ENCODE results near the gene MAPK12. TPM values are rescaled to one million over a fixed set of nuclear protein-coding genes. Genes with fewer than 3 reads are reported as not detected.

The MAPK12 gene
- total and polyA plus RNA-seq, 10 of the 15 experiments (the other 5 are each of a cell fraction or from before 2014, with no cell fraction given), result 1.1 to 38.9 (median 16.3) TPM

DNA sequence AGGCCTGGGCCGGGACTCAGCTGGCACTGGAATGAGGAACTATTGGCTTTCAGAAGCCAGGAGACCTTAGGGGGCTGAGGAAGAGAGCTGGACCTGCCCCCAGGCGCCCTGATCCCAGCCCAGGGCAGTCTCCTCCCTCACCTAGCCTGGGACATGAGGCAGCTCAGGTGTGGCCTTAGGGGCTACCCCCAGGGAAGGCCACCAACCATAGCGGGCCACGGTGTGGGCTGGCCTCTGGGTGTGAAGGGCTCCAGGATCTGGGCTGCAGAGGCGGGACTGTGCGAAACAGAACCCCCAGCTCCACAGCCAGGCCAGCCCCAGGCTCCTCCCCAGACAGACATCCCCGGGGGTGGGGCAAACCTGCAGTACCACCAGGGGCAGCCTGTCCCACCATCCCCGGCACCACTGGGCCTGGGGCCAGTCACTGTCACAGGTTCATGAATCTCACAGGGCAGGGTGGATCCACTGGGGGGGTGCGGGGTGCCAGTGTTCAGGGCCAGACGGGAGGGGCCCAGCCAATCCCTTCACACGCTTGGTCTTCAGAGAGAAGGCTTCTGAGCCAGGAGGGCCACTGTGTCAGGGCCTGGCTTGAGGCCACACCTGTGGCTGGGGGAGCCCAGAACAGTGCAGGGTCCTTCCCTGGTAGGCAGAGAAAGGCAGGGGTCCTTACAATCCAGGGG, 42.5 kb upstream of the MAPK12 start:
- H3K4me1 ChIP-seq (ENCODE audit: control insufficient read depth, insufficient read depth, low read length), result peaks cover 59% of the 10 kb centered on the region
- peak overlapping the region; percentile 60; the same call in 1 of the 2 replicates for H3K9ac ChIP-seq (ENCODE audit: control insufficient read depth, insufficient read depth, low read length)
- ATAC-seq (peak; percentile 43), FAIRE-seq (peak; percentile 54), DNase-seq (ENCODE audit: low read depth, low spot score) (no peak)
- peaks cover 2 to 3% of the 10 kb centered on the region in 2 experiments; a peak in 2 of 4 replicates for H3K36me3 ChIP-seq (ENCODE audit: control insufficient read depth in 2 of 2, insufficient read depth in 2 of 2, low read length in 1 of 2)
- peaks cover 78% of the 10 kb centered on the region for H3K79me2 ChIP-seq (ENCODE audit: control insufficient read depth, insufficient read depth, low read length)
- H4K20me1 ChIP-seq (ENCODE audit: control insufficient read depth, insufficient read depth), result peaks cover 4% of the 10 kb centered on the region; the same call in 1 of the 2 replicates
- no peak overlapping the region for H2AFZ ChIP-seq (ENCODE audit: control insufficient read depth, low read depth, low read length)
- intact Hi-C loops (cut with micrococcal nuclease; ENCODE audit: unreplicated experiment) (no loop called here), in situ Hi-C loops (cut with MboI) (no loop called here)
- SMC1A ChIA-PET (ENCODE audit: uncharacterized antibody, unreplicated experiment), result interaction anchor here (1.5 to 4.2 kb wide), 2 partner anchors 10 to 11 kb away, joined by 5 to 21 read pairs; no protein-coding TSS in a partner anchor
- BruUV-seq (replicated peaks), result no TSS peak
- H3K4me2 ChIP-seq (ENCODE audit: control insufficient read depth, insufficient read depth), result peak overlapping the region; percentile 94
- RAD21 ChIA-PET (ENCODE audit: unreplicated experiment), result interaction anchor here (1.5 to 3.8 kb wide), 4 partner anchors 8 to 38 kb away, joined by 3 to 13 read pairs (median 8); no protein-coding TSS in a partner anchor
- H3K27me3 ChIP-seq (replicated peaks in 1 of 2; ENCODE audit: control insufficient read depth in 2 of 2, insufficient read depth in 2 of 2, low read length in 1 of 2), result no peaks in the 10 kb centered on the region
- H3K9me3 ChIP-seq (replicated peaks; ENCODE audit: control insufficient read depth, insufficient read depth, low read length), result no peaks in the 10 kb centered on the region
- WGBS (ENCODE audit: insufficient coverage, insufficient replicate concordance, low lambda C conversion rate, missing lambda C conversion rate), result 59% methylated on average over 11 of the region's 11 CpGs
- H3K27ac ChIP-seq (ENCODE audit: control insufficient read depth, insufficient read depth), result peak overlapping the region; percentile 78
- POLR2A ChIA-PET, result interaction anchor here (0.8 to 3.8 kb wide), 6 partner anchors 10 to 60 kb away, joined by 3 to 22 read pairs (median 6); no protein-coding TSS in a partner anchor
- CTCF ChIA-PET, result interaction anchor here (0.7 to 4.0 kb wide), 9 partner anchors 9 to 317 kb away, joined by 3 to 19 read pairs (median 10); partner anchors contain the start of gene DENND6B
- peak overlapping the region; percentile 91; the same call in 1 of the 2 replicates for H3K4me3 ChIP-seq
- TF ChIP-seq, protein P1, sequence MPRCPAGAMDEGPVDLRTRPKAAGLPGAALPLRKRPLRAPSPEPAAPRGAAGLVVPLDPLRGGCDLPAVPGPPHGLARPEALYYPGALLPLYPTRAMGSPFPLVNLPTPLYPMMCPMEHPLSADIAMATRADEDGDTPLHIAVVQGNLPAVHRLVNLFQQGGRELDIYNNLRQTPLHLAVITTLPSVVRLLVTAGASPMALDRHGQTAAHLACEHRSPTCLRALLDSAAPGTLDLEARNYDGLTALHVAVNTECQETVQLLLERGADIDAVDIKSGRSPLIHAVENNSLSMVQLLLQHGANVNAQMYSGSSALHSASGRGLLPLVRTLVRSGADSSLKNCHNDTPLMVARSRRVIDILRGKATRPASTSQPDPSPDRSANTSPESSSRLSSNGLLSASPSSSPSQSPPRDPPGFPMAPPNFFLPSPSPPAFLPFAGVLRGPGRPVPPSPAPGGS (IDR thresholded peaks at IDR 0.05; ENCODE audit: borderline replicate concordance, insufficient read depth, low read depth, low read length, poor library complexity, severe bottlenecking), result no peak
- no peak for TF ChIP-seq EGR1 (IDR thresholded peaks at IDR 0.05; ENCODE audit: borderline replicate concordance in 1 of 2, low read depth in 2 of 2, low read length in 2 of 2)
- no peak for TF ChIP-seq SP1 (IDR thresholded peaks at IDR 0.05; ENCODE audit: low read depth, low read length)
- TF ChIP-seq, protein P2, sequence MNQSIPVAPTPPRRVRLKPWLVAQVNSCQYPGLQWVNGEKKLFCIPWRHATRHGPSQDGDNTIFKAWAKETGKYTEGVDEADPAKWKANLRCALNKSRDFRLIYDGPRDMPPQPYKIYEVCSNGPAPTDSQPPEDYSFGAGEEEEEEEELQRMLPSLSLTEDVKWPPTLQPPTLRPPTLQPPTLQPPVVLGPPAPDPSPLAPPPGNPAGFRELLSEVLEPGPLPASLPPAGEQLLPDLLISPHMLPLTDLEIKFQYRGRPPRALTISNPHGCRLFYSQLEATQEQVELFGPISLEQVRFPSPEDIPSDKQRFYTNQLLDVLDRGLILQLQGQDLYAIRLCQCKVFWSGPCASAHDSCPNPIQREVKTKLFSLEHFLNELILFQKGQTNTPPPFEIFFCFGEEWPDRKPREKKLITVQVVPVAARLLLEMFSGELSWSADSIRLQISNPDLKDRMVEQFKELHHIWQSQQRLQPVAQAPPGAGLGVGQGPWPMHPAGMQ (IDR thresholded peaks at IDR 0.05; ENCODE audit: borderline replicate concordance), result no peak
- TF ChIP-seq HDGF (IDR thresholded peaks at IDR 0.05), result peak; percentile 38; the same call in 1 of the 2 replicates
- no peak for TF ChIP-seq ESRRA (IDR thresholded peaks at IDR 0.05; ENCODE audit: low read length)
- no peak for TF ChIP-seq LARP7 (IDR thresholded peaks at IDR 0.05)
- 0 out of 2 replicates have a peak, but pooled peaks have one; percentile 42 for TF ChIP-seq EED (IDR thresholded peaks at IDR 0.05; ENCODE audit: low read depth)
- TF ChIP-seq, protein P3, sequence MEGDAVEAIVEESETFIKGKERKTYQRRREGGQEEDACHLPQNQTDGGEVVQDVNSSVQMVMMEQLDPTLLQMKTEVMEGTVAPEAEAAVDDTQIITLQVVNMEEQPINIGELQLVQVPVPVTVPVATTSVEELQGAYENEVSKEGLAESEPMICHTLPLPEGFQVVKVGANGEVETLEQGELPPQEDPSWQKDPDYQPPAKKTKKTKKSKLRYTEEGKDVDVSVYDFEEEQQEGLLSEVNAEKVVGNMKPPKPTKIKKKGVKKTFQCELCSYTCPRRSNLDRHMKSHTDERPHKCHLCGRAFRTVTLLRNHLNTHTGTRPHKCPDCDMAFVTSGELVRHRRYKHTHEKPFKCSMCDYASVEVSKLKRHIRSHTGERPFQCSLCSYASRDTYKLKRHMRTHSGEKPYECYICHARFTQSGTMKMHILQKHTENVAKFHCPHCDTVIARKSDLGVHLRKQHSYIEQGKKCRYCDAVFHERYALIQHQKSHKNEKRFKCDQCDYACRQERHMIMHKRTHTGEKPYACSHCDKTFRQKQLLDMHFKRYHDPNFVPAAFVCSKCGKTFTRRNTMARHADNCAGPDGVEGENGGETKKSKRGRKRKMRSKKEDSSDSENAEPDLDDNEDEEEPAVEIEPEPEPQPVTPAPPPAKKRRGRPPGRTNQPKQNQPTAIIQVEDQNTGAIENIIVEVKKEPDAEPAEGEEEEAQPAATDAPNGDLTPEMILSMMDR (IDR thresholded peaks at IDR 0.05 in 2 of 3, conservative IDR thresholded peaks at IDR 0.05 in 1 of 3; ENCODE audit: control insufficient read depth in 2 of 3, extremely low read depth in 1 of 3, insufficient read depth in 1 of 3, low read depth in 3 of 3, low read length in 3 of 3), result peak in 1 of 3 experiments; percentile 22; a peak in 2 of 6 replicates
- TF ChIP-seq, protein P4, sequence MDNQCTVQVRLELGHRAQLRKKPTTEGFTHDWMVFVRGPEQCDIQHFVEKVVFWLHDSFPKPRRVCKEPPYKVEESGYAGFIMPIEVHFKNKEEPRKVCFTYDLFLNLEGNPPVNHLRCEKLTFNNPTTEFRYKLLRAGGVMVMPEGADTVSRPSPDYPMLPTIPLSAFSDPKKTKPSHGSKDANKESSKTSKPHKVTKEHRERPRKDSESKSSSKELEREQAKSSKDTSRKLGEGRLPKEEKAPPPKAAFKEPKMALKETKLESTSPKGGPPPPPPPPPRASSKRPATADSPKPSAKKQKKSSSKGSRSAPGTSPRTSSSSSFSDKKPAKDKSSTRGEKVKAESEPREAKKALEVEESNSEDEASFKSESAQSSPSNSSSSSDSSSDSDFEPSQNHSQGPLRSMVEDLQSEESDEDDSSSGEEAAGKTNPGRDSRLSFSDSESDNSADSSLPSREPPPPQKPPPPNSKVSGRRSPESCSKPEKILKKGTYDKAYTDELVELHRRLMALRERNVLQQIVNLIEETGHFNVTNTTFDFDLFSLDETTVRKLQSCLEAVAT (IDR thresholded peaks at IDR 0.05), result no peak
- TF ChIP-seq TCF3 (IDR thresholded peaks at IDR 0.05; ENCODE audit: borderline replicate concordance, insufficient read depth, low read depth, low read length), result no peak
- TF ChIP-seq NFYB (IDR thresholded peaks at IDR 0.05; ENCODE audit: insufficient read depth, low read depth, low read length), result no peak
